GM23338 (cell line): ENCODE results near the gene BTBD1. TPM values are rescaled to one million over a fixed set of nuclear protein-coding genes. Genes with fewer than 3 reads are reported as not detected.

ENCODE experiments used
- ATAC-seq: fragments of 200-7000 bp; cut with Tn5 transposase; 3 replicates; pipeline ENCODE4 v1.9.1; 2020
- DNase-seq: peaks from one replicate; pipeline ENCODE4 v3.0.0-alpha.2; 2015; ENCODE audit warnings: low spot score
- H2AFZ ChIP-seq: fragments of 200-600 bp; sonication (generic); 2 replicates; pipeline ENCODE4 v1.8.0; 2016; ENCODE audit warnings: antibody characterized with exemption, mild to moderate bottlenecking, moderate library complexity
- H3F3A ChIP-seq: fragments of 200-600 bp; sonication (generic); replicated peaks from 2 replicates; pipeline ENCODE4 v1.8.0; 2017; ENCODE audit warnings: antibody characterized with exemption, mixed run types, low read depth
- H3K27ac ChIP-seq: fragments of 200-600 bp; sonication (generic); 2 replicates; pipeline ENCODE4 v1.6.1; 2016; ENCODE audit warnings: low read depth
- H3K27me3 ChIP-seq: fragments of 200-600 bp; sonication (generic); 2 replicates; pipeline ENCODE4 v1.8.0; 2016; ENCODE audit warnings: mild to moderate bottlenecking, mixed run types, moderate library complexity; ENCODE audit not compliant: insufficient read depth
- H3K36me3 ChIP-seq: fragments of 200-600 bp; sonication (generic); 2 replicates; pipeline ENCODE4 v1.8.0; 2016; ENCODE audit warnings: mild to moderate bottlenecking; ENCODE audit not compliant: insufficient read depth
- H3K4me1 ChIP-seq: fragments of 200-600 bp; sonication (generic); 2 replicates; pipeline ENCODE4 v1.8.0; 2016; ENCODE audit warnings: mild to moderate bottlenecking, moderate library complexity; ENCODE audit not compliant: insufficient read depth
- H3K4me2 ChIP-seq: fragments of 200-600 bp; sonication (generic); 2 replicates; pipeline ENCODE4 v1.7.1; 2017; ENCODE audit warnings: mixed run types
- H3K4me3 ChIP-seq: fragments of 200-600 bp; sonication (generic); 2 replicates; pipeline ENCODE4 v1.6.1; 2016; ENCODE audit warnings: mixed run types
- H3K79me2 ChIP-seq: fragments of 200-600 bp; sonication (generic); replicated peaks from 2 replicates; pipeline ENCODE4 v1.8.0; 2017; ENCODE audit warnings: mild to moderate bottlenecking; ENCODE audit not compliant: insufficient read depth
- H3K9me2 ChIP-seq: fragments of 200-600 bp; sonication (generic); 2 replicates; pipeline ENCODE4 v1.8.0; 2017; ENCODE audit not compliant: insufficient read depth
- H4K20me1 ChIP-seq: fragments of 200-600 bp; sonication (generic); replicated peaks from 2 replicates; pipeline ENCODE4 v1.8.0; 2017; ENCODE audit warnings: mild to moderate bottlenecking; ENCODE audit not compliant: insufficient read depth
- H3K27ac Mint-ChIP-seq: 2 replicates; pipeline ENCODE4 v1.8.0; 2020; ENCODE audit warnings: inconsistent platforms, mild to moderate bottlenecking, moderate library complexity, mixed read lengths
- H3K27me3 Mint-ChIP-seq: 3 replicates; pipeline ENCODE4 v1.8.0; 2022; ENCODE audit warnings: low read depth, mild to moderate bottlenecking, moderate library complexity, mixed read lengths, inconsistent platforms; ENCODE audit not compliant: insufficient read depth, poor library complexity
- H3K36me3 Mint-ChIP-seq: 3 replicates; pipeline ENCODE4 v1.8.0; 2021; ENCODE audit warnings: low read depth, mild to moderate bottlenecking, inconsistent platforms, moderate library complexity, mixed read lengths
- H3K4me1 Mint-ChIP-seq: 3 replicates; pipeline ENCODE4 v1.8.0; 2020; ENCODE audit warnings: mild to moderate bottlenecking, inconsistent platforms, mixed read lengths
- H3K4me3 Mint-ChIP-seq: 3 replicates; pipeline ENCODE4 v1.8.0; 2021; ENCODE audit warnings: moderate library complexity, mild to moderate bottlenecking, inconsistent platforms, mixed read lengths
- H3K9me3 Mint-ChIP-seq: 3 replicates; pipeline ENCODE4 v1.8.0; 2020; ENCODE audit warnings: moderate library complexity, mild to moderate bottlenecking, inconsistent platforms, mixed read lengths
- CREB1 ChIP-seq: fragments of 250-450 bp; sonication (Bioruptor Pico); IDR thresholded peaks from 2 replicates; pipeline ENCODE4 v1.5.0; 2020; ENCODE audit warnings: low read depth, mild to moderate bottlenecking, moderate library complexity
- EZH2phosphoT487 ChIP-seq: fragments of 200-600 bp; sonication (generic); IDR thresholded peaks from one replicate; pipeline ENCODE4 v1.8.1; 2018; ENCODE audit warnings: antibody characterized with exemption; ENCODE audit not compliant: unreplicated experiment
- JUNB ChIP-seq: IDR thresholded peaks from one replicate; pipeline ENCODE4 v1.6.1; 2016; ENCODE audit warnings: antibody characterized with exemption; ENCODE audit not compliant: unreplicated experiment
- POLR2AphosphoS5 ChIP-seq: IDR thresholded peaks from 2 replicates; pipeline ENCODE4 v1.6.1; 2016; ENCODE audit warnings: antibody characterized with exemption, low read depth
- STAT1 ChIP-seq: IDR thresholded peaks from one replicate; pipeline ENCODE4 v1.6.1; 2016; ENCODE audit warnings: antibody characterized with exemption; ENCODE audit not compliant: unreplicated experiment
- ZNF114 ChIP-seq: fragments of 250-450 bp; sonication (Bioruptor Pico); IDR thresholded peaks from 2 replicates; pipeline ENCODE4 v1.5.0; 2020; ENCODE audit warnings: mild to moderate bottlenecking, moderate library complexity
- polyA plus RNA-seq: library from polyadenylated mRNA; unstranded; fragments of >200 nt; fragmentation: Nextera tagmentation; extraction: Ambion mirVana; gene quantifications from 2 replicates; pipeline ENCODE4 v1.2.1, GENCODE V29; 2016
- total RNA-seq: library from RNA; depleted of rRNA; stranded (reverse); fragments of >200 nt; shearing (Covaris generic); gene quantifications from 2 replicates; pipeline ENCODE4 v1.2.3, GENCODE V29; 2014
- TF ChIP-seq, protein P1 (sequence below): fragments of 250-450 bp; sonication (Bioruptor Pico); IDR thresholded peaks from 2 replicates; pipeline ENCODE4 v1.5.0; 2020; ENCODE audit warnings: mild to moderate bottlenecking, moderate library complexity
- TF ChIP-seq, protein P2 (sequence below): IDR thresholded peaks from 2 replicates; pipeline ENCODE4 v1.6.1; 2016; ENCODE audit warnings: antibody characterized with exemption

Gene BTBD1
- total and polyA plus RNA-seq, 2 experiments from 2014 or later: 12.6 to 66.1 TPM

DNA sequence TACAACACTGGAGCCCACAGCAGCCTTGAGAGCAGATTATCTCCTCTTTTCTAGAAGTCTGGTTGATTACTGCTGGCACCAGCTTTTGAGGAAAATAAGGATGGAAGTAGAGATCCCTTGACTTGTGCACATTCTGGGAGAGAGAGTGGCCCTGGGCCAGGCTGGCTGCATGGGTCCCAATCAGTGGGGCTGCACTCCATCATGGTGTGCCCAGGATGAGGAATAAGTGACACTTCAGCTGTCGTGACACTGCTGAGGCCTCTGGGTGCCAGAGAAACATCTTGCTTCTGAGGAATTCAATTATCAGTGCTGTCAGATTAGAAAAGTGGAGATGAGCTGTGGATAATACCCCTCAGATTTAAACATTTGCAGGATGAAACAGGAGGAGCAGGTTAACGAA is 72.0 kb downstream of the BTBD1 start (continued):
- TF ChIP-seq, protein P1, sequence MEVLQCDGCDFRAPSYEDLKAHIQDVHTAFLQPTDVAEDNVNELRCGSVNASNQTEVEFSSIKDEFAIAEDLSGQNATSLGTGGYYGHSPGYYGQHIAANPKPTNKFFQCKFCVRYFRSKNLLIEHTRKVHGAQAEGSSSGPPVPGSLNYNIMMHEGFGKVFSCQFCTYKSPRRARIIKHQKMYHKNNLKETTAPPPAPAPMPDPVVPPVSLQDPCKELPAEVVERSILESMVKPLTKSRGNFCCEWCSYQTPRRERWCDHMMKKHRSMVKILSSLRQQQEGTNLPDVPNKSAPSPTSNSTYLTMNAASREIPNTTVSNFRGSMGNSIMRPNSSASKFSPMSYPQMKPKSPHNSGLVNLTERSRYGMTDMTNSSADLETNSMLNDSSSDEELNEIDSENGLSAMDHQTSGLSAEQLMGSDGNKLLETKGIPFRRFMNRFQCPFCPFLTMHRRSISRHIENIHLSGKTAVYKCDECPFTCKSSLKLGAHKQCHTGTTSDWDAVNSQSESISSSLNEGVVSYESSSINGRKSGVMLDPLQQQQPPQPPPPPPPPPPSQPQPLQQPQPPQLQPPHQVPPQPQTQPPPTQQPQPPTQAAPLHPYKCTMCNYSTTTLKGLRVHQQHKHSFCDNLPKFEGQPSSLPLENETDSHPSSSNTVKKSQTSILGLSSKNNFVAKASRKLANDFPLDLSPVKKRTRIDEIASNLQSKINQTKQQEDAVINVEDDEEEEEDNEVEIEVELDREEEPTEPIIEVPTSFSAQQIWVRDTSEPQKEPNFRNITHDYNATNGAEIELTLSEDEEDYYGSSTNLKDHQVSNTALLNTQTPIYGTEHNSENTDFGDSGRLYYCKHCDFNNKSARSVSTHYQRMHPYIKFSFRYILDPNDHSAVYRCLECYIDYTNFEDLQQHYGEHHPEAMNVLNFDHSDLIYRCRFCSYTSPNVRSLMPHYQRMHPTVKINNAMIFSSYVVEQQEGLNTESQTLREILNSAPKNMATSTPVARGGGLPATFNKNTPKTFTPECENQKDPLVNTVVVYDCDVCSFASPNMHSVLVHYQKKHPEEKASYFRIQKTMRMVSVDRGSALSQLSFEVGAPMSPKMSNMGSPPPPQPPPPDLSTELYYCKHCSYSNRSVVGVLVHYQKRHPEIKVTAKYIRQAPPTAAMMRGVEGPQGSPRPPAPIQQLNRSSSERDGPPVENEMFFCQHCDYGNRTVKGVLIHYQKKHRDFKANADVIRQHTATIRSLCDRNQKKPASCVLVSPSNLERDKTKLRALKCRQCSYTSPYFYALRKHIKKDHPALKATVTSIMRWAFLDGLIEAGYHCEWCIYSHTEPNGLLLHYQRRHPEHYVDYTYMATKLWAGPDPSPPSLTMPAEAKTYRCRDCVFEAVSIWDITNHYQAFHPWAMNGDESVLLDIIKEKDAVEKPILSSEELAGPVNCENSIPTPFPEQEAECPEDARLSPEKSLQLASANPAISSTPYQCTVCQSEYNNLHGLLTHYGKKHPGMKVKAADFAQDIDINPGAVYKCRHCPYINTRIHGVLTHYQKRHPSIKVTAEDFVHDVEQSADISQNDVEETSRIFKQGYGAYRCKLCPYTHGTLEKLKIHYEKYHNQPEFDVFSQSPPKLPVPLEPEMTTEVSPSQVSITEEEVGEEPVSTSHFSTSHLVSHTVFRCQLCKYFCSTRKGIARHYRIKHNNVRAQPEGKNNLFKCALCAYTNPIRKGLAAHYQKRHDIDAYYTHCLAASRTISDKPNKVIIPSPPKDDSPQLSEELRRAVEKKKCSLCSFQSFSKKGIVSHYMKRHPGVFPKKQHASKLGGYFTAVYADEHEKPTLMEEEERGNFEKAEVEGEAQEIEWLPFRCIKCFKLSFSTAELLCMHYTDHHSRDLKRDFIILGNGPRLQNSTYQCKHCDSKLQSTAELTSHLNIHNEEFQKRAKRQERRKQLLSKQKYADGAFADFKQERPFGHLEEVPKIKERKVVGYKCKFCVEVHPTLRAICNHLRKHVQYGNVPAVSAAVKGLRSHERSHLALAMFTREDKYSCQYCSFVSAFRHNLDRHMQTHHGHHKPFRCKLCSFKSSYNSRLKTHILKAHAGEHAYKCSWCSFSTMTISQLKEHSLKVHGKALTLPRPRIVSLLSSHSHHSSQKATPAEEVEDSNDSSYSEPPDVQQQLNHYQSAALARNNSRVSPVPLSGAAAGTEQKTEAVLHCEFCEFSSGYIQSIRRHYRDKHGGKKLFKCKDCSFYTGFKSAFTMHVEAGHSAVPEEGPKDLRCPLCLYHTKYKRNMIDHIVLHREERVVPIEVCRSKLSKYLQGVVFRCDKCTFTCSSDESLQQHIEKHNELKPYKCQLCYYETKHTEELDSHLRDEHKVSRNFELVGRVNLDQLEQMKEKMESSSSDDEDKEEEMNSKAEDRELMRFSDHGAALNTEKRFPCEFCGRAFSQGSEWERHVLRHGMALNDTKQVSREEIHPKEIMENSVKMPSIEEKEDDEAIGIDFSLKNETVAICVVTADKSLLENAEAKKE (CRISPR knock-in tag): no peak
- no peak for TF ChIP-seq CREB1 (CRISPR knock-in tag)
- TF ChIP-seq, protein P2, sequence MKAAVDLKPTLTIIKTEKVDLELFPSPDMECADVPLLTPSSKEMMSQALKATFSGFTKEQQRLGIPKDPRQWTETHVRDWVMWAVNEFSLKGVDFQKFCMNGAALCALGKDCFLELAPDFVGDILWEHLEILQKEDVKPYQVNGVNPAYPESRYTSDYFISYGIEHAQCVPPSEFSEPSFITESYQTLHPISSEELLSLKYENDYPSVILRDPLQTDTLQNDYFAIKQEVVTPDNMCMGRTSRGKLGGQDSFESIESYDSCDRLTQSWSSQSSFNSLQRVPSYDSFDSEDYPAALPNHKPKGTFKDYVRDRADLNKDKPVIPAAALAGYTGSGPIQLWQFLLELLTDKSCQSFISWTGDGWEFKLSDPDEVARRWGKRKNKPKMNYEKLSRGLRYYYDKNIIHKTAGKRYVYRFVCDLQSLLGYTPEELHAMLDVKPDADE: no peak
- no peak for TF ChIP-seq ZNF114 (CRISPR knock-in tag)
- TF ChIP-seq STAT1: no peak

DNA sequence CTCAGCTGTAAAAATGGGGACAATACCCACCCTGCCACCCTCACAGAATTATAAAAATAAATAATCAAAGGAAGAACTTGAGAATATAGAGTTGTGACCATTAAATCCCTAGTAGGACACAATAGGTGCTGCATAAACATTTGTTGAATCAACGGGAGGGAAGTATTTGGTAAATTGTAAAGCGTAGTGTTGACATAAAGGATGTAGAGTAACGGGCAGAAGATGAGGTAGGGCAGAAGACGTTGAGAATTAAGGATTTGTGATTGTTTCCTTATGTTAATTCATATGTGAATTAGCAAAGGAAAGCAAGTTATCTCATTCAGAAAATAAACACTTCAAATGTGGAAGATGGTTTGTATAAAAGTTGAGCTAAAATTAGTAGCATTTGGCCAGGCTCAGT is 73.9 kb downstream of the BTBD1 start:
- no peak overlapping the region for H3K4me3 Mint-ChIP-seq
- H3K27ac Mint-ChIP-seq: no peak overlapping the region
- 0 out of 2 replicates have a peak, but pooled peaks cover 2% of the 10 kb centered on the region for H3K79me2 ChIP-seq
- no peak overlapping the region for H2AFZ ChIP-seq
- no peak overlapping the region for H3K4me3 ChIP-seq
- no peaks in the 10 kb centered on the region for H3K4me1 ChIP-seq
- no peaks in the 10 kb centered on the region for H4K20me1 ChIP-seq
- H3K27ac ChIP-seq: no peak overlapping the region
- no peak overlapping the region for H3K4me2 ChIP-seq
- H3K27me3 ChIP-seq: no peaks in the 10 kb centered on the region
- H3F3A ChIP-seq: no peaks in the 10 kb centered on the region
- no peaks in the 10 kb centered on the region for H3K4me1 Mint-ChIP-seq
- no peak for DNase-seq
- peaks cover 10% of the 10 kb centered on the region for H3K36me3 ChIP-seq
- H3K9me2 ChIP-seq: no peaks in the 10 kb centered on the region
- H3K36me3 Mint-ChIP-seq: peaks cover 26% of the 10 kb centered on the region
- no peak for ATAC-seq
- no peaks in the 10 kb centered on the region; the same call in 2 of the 3 replicates for H3K9me3 Mint-ChIP-seq
- peaks cover 5% of the 10 kb centered on the region for H3K27me3 Mint-ChIP-seq
- TF ChIP-seq, protein P1 (CRISPR knock-in tag): no peak
- TF ChIP-seq ZNF114 (CRISPR knock-in tag) (no peak), POLR2AphosphoS5 (no peak), JUNB (no peak), EZH2phosphoT487 (no peak)
